G401.6 (cell line): ENCODE results near the gene SLC36A3.
"Not testable (repeated sequence)": the region's sequence is repeated elsewhere in the genome, so short reads cannot be mapped to it uniquely, and the experiment has no call there.

Experiments
- FAIRE-seq: peaks from 2 replicates; lab custom pipeline; 2012; peaks lifted over from hg19 to GRCh38; lab: Jason Lieb, UNC

SLC36A3 gene

GRCh38 chr5:151237685-151238084 lies 65.9 kb downstream of the SLC36A3 start:
- no peak for FAIRE-seq

GRCh38 chr5:151236888-151237287 lies 66.7 kb downstream of the SLC36A3 start:
- no peak for FAIRE-seq

GRCh38 chr5:151235239-151235571 lies 68.4 kb downstream of the SLC36A3 start:
- not testable (repeated sequence) for FAIRE-seq

GRCh38 chr5:151234476-151235238 lies 68.9 kb downstream of the SLC36A3 start:
- FAIRE-seq, result no peak

GRCh38 chr5:151233616-151234085 lies 69.9 kb downstream of the SLC36A3 start:
- FAIRE-seq, result no peak

- FAIRE-seq, result no peak
Observed at GRCh38 chr5:151231359-151231758, 72.2 kb downstream of the SLC36A3 start.

- FAIRE-seq, result no peak
Observed at GRCh38 chr5:151230048-151230680, 73.4 kb downstream of the SLC36A3 start.

- no peak for FAIRE-seq
Observed at GRCh38 chr5:151228986-151229385, 74.6 kb downstream of the SLC36A3 start.

GRCh38 chr5:151227918-151228447 lies 75.6 kb downstream of the SLC36A3 start:
- no peak for FAIRE-seq
